ENCODE results near the gene TACO1. TPM values are rescaled to one million over a fixed set of nuclear protein-coding genes. Genes with fewer than 3 reads are reported as not detected.

TACO1 gene
- total and polyA plus RNA-seq, 4 donors: 11.1 to 20.7 (median 17.5) TPM

GRCh38 chr17:63609816-63610573 is 9.3 kb downstream of the TACO1 start:
- DNase-seq (no peak), ATAC-seq (ENCODE audit: insufficient read depth, low FRiP score) (no peak)
- no peak overlapping the region for H3K27ac ChIP-seq (ENCODE audit: low read depth in 1 of 2, low read length in 1 of 2)
- no peak overlapping the region for H3K4me3 ChIP-seq
- no peaks in the 10 kb centered on the region for H3K27me3 ChIP-seq (ENCODE audit: control insufficient read depth in 3 of 3, insufficient read depth in 3 of 3, low read length in 2 of 3)
- H3K9me3 ChIP-seq (ENCODE audit: control insufficient read depth in 4 of 4, insufficient read depth in 3 of 4, low read length in 3 of 4): no peaks in the 10 kb centered on the region
- WGBS, 2 donors: 58 to 85% methylated on average over 6 of the region's 6 CpGs
- H3K36me3 ChIP-seq (ENCODE audit: control insufficient read depth in 4 of 4, insufficient read depth in 4 of 4, low read length in 4 of 4): peaks cover 16 to 35% (median 23%) of the 10 kb centered on the region in 4 donors
- H3K4me1 ChIP-seq (ENCODE audit: control insufficient read depth in 5 of 5, insufficient read depth in 5 of 5, low read length in 5 of 5): no peaks in the 10 kb centered on the region
- H3K9ac ChIP-seq (ENCODE audit: insufficient read depth in 1 of 2, low read length in 2 of 2): no peak overlapping the region
- TF ChIP-seq CTCF (IDR thresholded peaks at IDR 0.05; ENCODE audit: control extremely low read depth, extremely low read depth): no peak

- ATAC-seq (ENCODE audit: insufficient read depth, low FRiP score): no peak
- Histone ChIP-seq H3K4me1 (ENCODE audit: control insufficient read depth in 5 of 5, insufficient read depth in 5 of 5, low read length in 5 of 5) (no peaks in the 10 kb centered on the region), H3K9me3 (ENCODE audit: control insufficient read depth in 4 of 4, insufficient read depth in 3 of 4, low read length in 3 of 4) (no peaks in the 10 kb centered on the region), H3K36me3 (ENCODE audit: control insufficient read depth in 4 of 4, insufficient read depth in 4 of 4, low read length in 4 of 4) (peaks cover 14 to 27% (median 16%) of the 10 kb centered on the region in 4 donors), H3K4me3 (no peak overlapping the region), H3K27ac (ENCODE audit: low read depth in 1 of 2, low read length in 1 of 2) (no peak overlapping the region), H3K9ac (ENCODE audit: insufficient read depth in 1 of 2, low read length in 2 of 2) (no peak overlapping the region), H3K27me3 (ENCODE audit: control insufficient read depth in 3 of 3, insufficient read depth in 3 of 3, low read length in 2 of 3) (no peaks in the 10 kb centered on the region)
- 95 to 97% methylated on average over 10 of the region's 10 CpGs for WGBS, 2 donors
- no peak for DNase-seq
- no peak for TF ChIP-seq CTCF (IDR thresholded peaks at IDR 0.05; ENCODE audit: control extremely low read depth, extremely low read depth)
These were observed 10.2 kb downstream of the TACO1 start for GRCh38 chr17:63610854-63611253.

GRCh38 chr17:63611354-63611753 is 10.7 kb downstream of the TACO1 start:
- peaks cover 10 to 22% (median 12%) of the 10 kb centered on the region in 4 donors for H3K36me3 ChIP-seq (ENCODE audit: control insufficient read depth in 4 of 4, insufficient read depth in 4 of 4, low read length in 4 of 4)
- TF ChIP-seq CTCF (IDR thresholded peaks at IDR 0.05; ENCODE audit: control extremely low read depth, extremely low read depth): no peak

More at GRCh38 chr17:63611354-63611753, 10.7 kb downstream of the TACO1 start:
- no peaks in the 10 kb centered on the region for H3K4me1 ChIP-seq (ENCODE audit: control insufficient read depth in 5 of 5, insufficient read depth in 5 of 5, low read length in 5 of 5)
- H3K27ac ChIP-seq (ENCODE audit: low read depth in 1 of 2, low read length in 1 of 2): no peak overlapping the region
- no peaks in the 10 kb centered on the region for H3K27me3 ChIP-seq (ENCODE audit: control insufficient read depth in 3 of 3, insufficient read depth in 3 of 3, low read length in 2 of 3)
- ATAC-seq (ENCODE audit: insufficient read depth, low FRiP score): no peak
- H3K9ac ChIP-seq (ENCODE audit: insufficient read depth in 1 of 2, low read length in 2 of 2): no peak overlapping the region
- DNase-seq: no peak
- 82 to 91% methylated on average over 3 of the region's 3 CpGs for WGBS, 2 donors
- H3K9me3 ChIP-seq (ENCODE audit: control insufficient read depth in 4 of 4, insufficient read depth in 3 of 4, low read length in 3 of 4): no peaks in the 10 kb centered on the region
- no peak overlapping the region for H3K4me3 ChIP-seq
